ENCODE measurements around the gene PTH1R.

DNA sequence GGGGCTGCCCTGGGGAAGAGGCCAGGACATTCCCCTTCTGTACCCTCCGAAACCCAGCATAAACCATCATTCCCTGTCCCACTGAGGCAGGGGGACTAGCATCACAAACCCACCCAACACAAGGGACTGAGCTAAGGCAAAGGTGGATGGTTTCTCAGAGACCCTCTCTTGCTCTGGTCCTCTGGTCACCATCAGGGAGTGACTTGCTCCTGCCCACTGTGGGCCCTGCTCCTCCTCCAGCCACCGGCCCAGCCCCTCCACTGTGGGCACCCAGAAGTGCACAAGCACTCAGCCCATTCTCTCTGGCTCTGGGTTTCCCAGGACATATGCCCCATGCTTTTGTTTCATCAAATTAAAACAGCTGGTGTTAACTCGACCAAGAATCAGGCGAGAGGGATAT, 44.9 kb downstream of the PTH1R start:
- TF ChIP-seq SP1 (IDR thresholded peaks at IDR 0.05; ENCODE audit: low read depth): no peak
- TF ChIP-seq YY1 (IDR thresholded peaks at IDR 0.05; ENCODE audit: extremely low read depth, insufficient replicate concordance, low read depth, low read length): no peak
- TF ChIP-seq POLR2AphosphoS5 (IDR thresholded peaks at IDR 0.05; ENCODE audit: low read depth, low read length): no peak
- TF ChIP-seq, protein P1, sequence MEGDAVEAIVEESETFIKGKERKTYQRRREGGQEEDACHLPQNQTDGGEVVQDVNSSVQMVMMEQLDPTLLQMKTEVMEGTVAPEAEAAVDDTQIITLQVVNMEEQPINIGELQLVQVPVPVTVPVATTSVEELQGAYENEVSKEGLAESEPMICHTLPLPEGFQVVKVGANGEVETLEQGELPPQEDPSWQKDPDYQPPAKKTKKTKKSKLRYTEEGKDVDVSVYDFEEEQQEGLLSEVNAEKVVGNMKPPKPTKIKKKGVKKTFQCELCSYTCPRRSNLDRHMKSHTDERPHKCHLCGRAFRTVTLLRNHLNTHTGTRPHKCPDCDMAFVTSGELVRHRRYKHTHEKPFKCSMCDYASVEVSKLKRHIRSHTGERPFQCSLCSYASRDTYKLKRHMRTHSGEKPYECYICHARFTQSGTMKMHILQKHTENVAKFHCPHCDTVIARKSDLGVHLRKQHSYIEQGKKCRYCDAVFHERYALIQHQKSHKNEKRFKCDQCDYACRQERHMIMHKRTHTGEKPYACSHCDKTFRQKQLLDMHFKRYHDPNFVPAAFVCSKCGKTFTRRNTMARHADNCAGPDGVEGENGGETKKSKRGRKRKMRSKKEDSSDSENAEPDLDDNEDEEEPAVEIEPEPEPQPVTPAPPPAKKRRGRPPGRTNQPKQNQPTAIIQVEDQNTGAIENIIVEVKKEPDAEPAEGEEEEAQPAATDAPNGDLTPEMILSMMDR (IDR thresholded peaks at IDR 0.05 in 2 of 3, conservative IDR thresholded peaks at IDR 0.05 in 1 of 3; ENCODE audit: borderline replicate concordance in 1 of 3, insufficient read depth in 1 of 3, low read depth in 2 of 3, low read length in 2 of 3): no peak
- no peak for TF ChIP-seq EGR1 (IDR thresholded peaks at IDR 0.05; ENCODE audit: low read depth)
- TF ChIP-seq, protein P2, sequence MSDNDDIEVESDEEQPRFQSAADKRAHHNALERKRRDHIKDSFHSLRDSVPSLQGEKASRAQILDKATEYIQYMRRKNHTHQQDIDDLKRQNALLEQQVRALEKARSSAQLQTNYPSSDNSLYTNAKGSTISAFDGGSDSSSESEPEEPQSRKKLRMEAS (IDR thresholded peaks at IDR 0.05): no peak

Data from HCT116 (cell line).